Neuronal stem cell (in vitro differentiated cells): Measurements from ENCODE around the gene TMEM127.

Experiments
- DNase-seq: peaks from one replicate; pipeline ENCODE4 v3.0.0-alpha.2; 2013; ENCODE audit warnings: low spot score
- H2AFZ ChIP-seq: one replicate; pipeline ENCODE4 v1.6.1; 2013; ENCODE audit warnings: mild to moderate bottlenecking, low read length, inconsistent platforms
- H2AK5ac ChIP-seq: 2 replicates; pipeline ENCODE4 v1.6.1; 2013; ENCODE audit warnings: low read depth, mild to moderate bottlenecking, inconsistent platforms, low read length, moderate library complexity, mixed read lengths
- H2BK120ac ChIP-seq: 2 replicates; pipeline ENCODE4 v1.6.1; 2013; ENCODE audit warnings: low read depth, mild to moderate bottlenecking, inconsistent platforms, low read length, moderate library complexity, mixed read lengths
- H2BK12ac ChIP-seq: one replicate; pipeline ENCODE4 v1.6.1; 2013; ENCODE audit warnings: low read length, inconsistent platforms
- H2BK15ac ChIP-seq: 2 replicates; pipeline ENCODE4 v1.6.1; 2013; ENCODE audit warnings: mild to moderate bottlenecking, low read length, inconsistent platforms, mixed read lengths
- H2BK5ac ChIP-seq: one replicate; pipeline ENCODE4 v1.6.1; 2013; ENCODE audit warnings: inconsistent platforms, mild to moderate bottlenecking, low read length, moderate library complexity
- H3K14ac ChIP-seq: one replicate; pipeline ENCODE4 v1.6.1; 2013; ENCODE audit warnings: low read length, inconsistent platforms
- H3K18ac ChIP-seq: 2 replicates; pipeline ENCODE4 v1.6.1; 2013; ENCODE audit warnings: low read length, inconsistent platforms
- H3K23ac ChIP-seq: 2 replicates; pipeline ENCODE4 v1.6.1; 2013; ENCODE audit warnings: low read depth, mild to moderate bottlenecking, mixed read lengths, low read length, inconsistent platforms; ENCODE audit not compliant: poor library complexity
- H3K27ac ChIP-seq: replicated peaks from 3 replicates; pipeline ENCODE4 v1.5.1; 2013; ENCODE audit warnings: low read length, inconsistent platforms
- H3K27me3 ChIP-seq, 3 experiments: 2 replicates each; pipeline ENCODE4 v1.6.1; 2013; ENCODE audit warnings: low read length in 3 of 3, mild to moderate bottlenecking in 2 of 3, inconsistent platforms in 1 of 3, low read depth in 1 of 3, mixed read lengths in 1 of 3, moderate library complexity in 1 of 3; ENCODE audit not compliant: control insufficient read depth in 3 of 3, insufficient read depth in 3 of 3
- H3K36me3 ChIP-seq, 2 donors: replicated peaks in 1 of 2; 2 replicates each; pipeline ENCODE4 v1.6.1; 2013; ENCODE audit warnings: low read length in 2 of 2; ENCODE audit not compliant: control insufficient read depth in 2 of 2, insufficient read depth in 2 of 2
- H3K4ac ChIP-seq: 2 replicates; pipeline ENCODE4 v1.6.1; 2013; ENCODE audit warnings: inconsistent platforms, mild to moderate bottlenecking, low read length, moderate library complexity
- H3K4me1 ChIP-seq, 2 donors: 1 replicate in 1 of 2; 2 replicates in 1 of 2; pipeline ENCODE4 v1.6.1; 2013; ENCODE audit warnings: low read length in 2 of 2, low read depth in 1 of 2; ENCODE audit not compliant: control insufficient read depth in 2 of 2, insufficient read depth in 1 of 2
- H3K4me2 ChIP-seq: one replicate; pipeline ENCODE4 v1.6.1; 2013; ENCODE audit warnings: mild to moderate bottlenecking, low read length, inconsistent platforms; ENCODE audit not compliant: insufficient read depth, poor library complexity, severe bottlenecking
- H3K4me3 ChIP-seq, 2 donors: 2 replicates each; pipeline ENCODE4 v1.5.1; 2013; ENCODE audit warnings: low read length in 2 of 2, mild to moderate bottlenecking in 2 of 2, inconsistent platforms in 1 of 2, moderate library complexity in 1 of 2
- H3K79me1 ChIP-seq: one replicate; pipeline ENCODE4 v1.6.1; 2013; ENCODE audit warnings: low read depth, mild to moderate bottlenecking, inconsistent platforms, low read length, moderate library complexity
- H3K9ac ChIP-seq: one replicate; pipeline ENCODE4 v1.6.1; 2013; ENCODE audit warnings: mild to moderate bottlenecking, low read depth, low read length, inconsistent platforms; ENCODE audit not compliant: poor library complexity
- H3K9me3 ChIP-seq, 2 donors: replicated peaks in 1 of 2; 2 replicates each; pipeline versions ENCODE3 to v1.6.1; 2013; ENCODE audit warnings: low read length in 2 of 2, mild to moderate bottlenecking in 2 of 2, inconsistent platforms in 1 of 2, low read depth in 1 of 2, mixed read lengths in 1 of 2, moderate library complexity in 1 of 2; ENCODE audit not compliant: control insufficient read depth in 2 of 2, insufficient read depth in 1 of 2
- H4K8ac ChIP-seq: one replicate; pipeline ENCODE4 v1.6.1; 2013; ENCODE audit warnings: low read depth, mild to moderate bottlenecking, inconsistent platforms, low read length, moderate library complexity
- H4K91ac ChIP-seq: one replicate; pipeline ENCODE4 v1.6.1; 2013; ENCODE audit warnings: low read length, low read depth, mild to moderate bottlenecking, inconsistent platforms; ENCODE audit not compliant: poor library complexity
- WGBS, 2 donors: extraction: QIAGEN DNeasy Blood & Tissue Kit; methylation state at CpG; one replicate each; pipeline ENCODE4 v1.1.7; 2013; ENCODE audit warnings: missing lambda C conversion rate in 2 of 2, mixed read lengths in 1 of 2; ENCODE audit not compliant: insufficient read length in 2 of 2, insufficient replicate concordance in 1 of 2; ENCODE audit errors: extremely low coverage in 2 of 2; 5-methylcytosine and 5-hydroxymethylcytosine counted together

Gene TMEM127

GRCh38 chr2:96262306-96262705, 3.5 kb downstream of the TMEM127 start:
- H3K9ac ChIP-seq, result no peak overlapping the region
- no peaks in the 10 kb centered on the region for H3K9me3 ChIP-seq
- H2BK15ac ChIP-seq, result no peak overlapping the region
- no peak overlapping the region for H2BK5ac ChIP-seq
- H2BK120ac ChIP-seq, result no peak overlapping the region
- H3K14ac ChIP-seq, result no peak overlapping the region
- H3K4me3 ChIP-seq, result no peak overlapping the region
- H3K27me3 ChIP-seq, result no peaks in the 10 kb centered on the region
- H3K36me3 ChIP-seq, result peaks cover 2 to 52% of the 10 kb centered on the region in 2 donors
- no peak overlapping the region for H3K18ac ChIP-seq
- H3K4me1 ChIP-seq, result peaks cover 3 to 19% of the 10 kb centered on the region in 2 donors
- no peak overlapping the region for H4K8ac ChIP-seq
- WGBS, 2 donors, result no CpG with 5 or more reads among the region's 2 CpGs
- H3K27ac ChIP-seq, result no peak overlapping the region
- H2AFZ ChIP-seq, result no peak overlapping the region
- no peak overlapping the region for H2BK12ac ChIP-seq
- H3K79me1 ChIP-seq, result peaks cover 8% of the 10 kb centered on the region
- H3K4me2 ChIP-seq, result no peak overlapping the region
- H3K23ac ChIP-seq, result no peak overlapping the region
- DNase-seq, result no peak
- no peak overlapping the region for H3K4ac ChIP-seq
- no peak overlapping the region for H4K91ac ChIP-seq
- H2AK5ac ChIP-seq, result no peak overlapping the region

- no peak overlapping the region for H3K4ac ChIP-seq
- no peak overlapping the region for H3K9ac ChIP-seq
- H3K4me3 ChIP-seq, result no peak overlapping the region
- peaks cover 2 to 54% of the 10 kb centered on the region in 2 donors for H3K36me3 ChIP-seq
- no peak overlapping the region for H3K23ac ChIP-seq
- H4K91ac ChIP-seq, result no peak overlapping the region
- H2BK15ac ChIP-seq, result no peak overlapping the region
- H3K4me1 ChIP-seq, result peaks cover 0 to 13% of the 10 kb centered on the region in 2 donors
- no peaks in the 10 kb centered on the region for H3K9me3 ChIP-seq
- no peak for DNase-seq
- no peak overlapping the region for H3K18ac ChIP-seq
- H2BK5ac ChIP-seq, result no peak overlapping the region
- no peak overlapping the region for H4K8ac ChIP-seq
- no peak overlapping the region for H2BK120ac ChIP-seq
- H3K27me3 ChIP-seq, result no peaks in the 10 kb centered on the region
- no peak overlapping the region for H3K14ac ChIP-seq
- H3K27ac ChIP-seq, result no peak overlapping the region
- H2AK5ac ChIP-seq, result no peak overlapping the region
- WGBS, 2 donors, result no CpG with 5 or more reads among the region's 6 CpGs
- no peak overlapping the region for H2AFZ ChIP-seq
- H3K79me1 ChIP-seq, result peaks cover 7% of the 10 kb centered on the region
- no peak overlapping the region for H3K4me2 ChIP-seq
- H2BK12ac ChIP-seq, result no peak overlapping the region
These were observed 4.3 kb downstream of the TMEM127 start for GRCh38 chr2:96261328-96262003.

DNA sequence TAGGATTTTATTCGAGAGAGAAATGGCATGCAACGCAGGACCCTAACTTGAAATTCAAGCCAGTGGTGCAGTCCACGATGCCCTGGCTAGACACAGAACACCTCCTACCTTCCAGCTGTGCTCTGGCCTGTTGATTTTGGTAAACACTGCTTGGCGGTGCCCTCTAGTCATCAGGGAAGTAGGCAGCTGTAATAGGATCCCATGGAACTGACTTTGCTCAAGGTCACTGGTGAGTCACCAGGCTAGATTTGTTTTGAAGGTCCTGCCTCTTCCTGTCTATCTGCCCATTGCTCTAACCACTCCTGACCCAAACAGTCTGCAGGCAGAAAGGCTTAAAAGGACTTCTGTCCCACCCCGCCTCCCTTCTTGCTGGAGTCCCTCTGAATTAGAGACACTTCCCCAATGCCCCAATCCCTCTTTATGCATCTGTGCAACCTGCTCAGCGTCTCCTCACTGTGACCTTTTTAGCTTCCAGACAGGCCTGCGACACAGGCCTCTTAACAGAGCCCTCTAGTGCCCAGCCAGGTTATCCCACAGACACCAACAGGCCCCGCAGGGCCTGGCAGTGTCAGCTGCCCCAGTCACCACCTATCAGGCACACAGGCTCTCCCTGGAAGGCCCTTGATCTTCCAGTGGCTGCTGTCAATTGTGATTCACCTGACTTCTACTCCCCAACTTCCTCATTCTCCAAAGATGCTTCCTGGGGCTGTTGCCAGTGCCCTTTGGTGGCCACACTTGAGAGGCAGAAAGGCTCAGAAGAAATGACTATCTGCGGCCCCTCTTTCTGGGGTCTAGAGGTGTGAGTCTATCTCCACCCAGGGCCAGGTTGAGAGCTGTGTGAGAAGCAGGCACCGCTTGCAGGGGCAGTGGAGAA, 5.2 kb downstream of the TMEM127 start:
- Histone ChIP-seq H3K18ac (no peak overlapping the region), H3K23ac (no peak overlapping the region), H2BK5ac (peak overlapping the region; percentile 6), H3K27me3 (no peaks in the 10 kb centered on the region), H3K4me1 (peaks cover 0 to 13% of the 10 kb centered on the region in 2 donors), H3K79me1 (peaks cover 4% of the 10 kb centered on the region), H2BK120ac (no peak overlapping the region), H2BK15ac (no peak overlapping the region), H3K9me3 (no peaks in the 10 kb centered on the region), H3K4me2 (no peak overlapping the region), H3K9ac (no peak overlapping the region), H3K36me3 (peaks cover 2 to 59% of the 10 kb centered on the region in 2 donors), H3K4ac (no peak overlapping the region), H2BK12ac (no peak overlapping the region), H3K27ac (no peak overlapping the region), H3K4me3 (no peak overlapping the region), H2AK5ac (no peak overlapping the region), H3K14ac (no peak overlapping the region), H2AFZ (no peak overlapping the region), H4K8ac (no peak overlapping the region), H4K91ac (no peak overlapping the region)
- DNase-seq, result no peak
- WGBS, 2 donors, result no CpG with 5 or more reads among the region's 10 CpGs

GRCh38 chr2:96259497-96259921, 6.3 kb downstream of the TMEM127 start:
- no peak overlapping the region for H3K4me2 ChIP-seq
- no peak overlapping the region for H3K9ac ChIP-seq
- H2BK120ac ChIP-seq, result no peak overlapping the region
- H2AK5ac ChIP-seq, result no peak overlapping the region
- H2BK12ac ChIP-seq, result no peak overlapping the region
- H2BK15ac ChIP-seq, result no peak overlapping the region
- H3K36me3 ChIP-seq, result peaks cover 6 to 70% of the 10 kb centered on the region in 2 donors
- no peak overlapping the region for H3K4ac ChIP-seq
- no peak overlapping the region for H4K8ac ChIP-seq
- no peak overlapping the region for H3K4me3 ChIP-seq
- no peak overlapping the region for H3K18ac ChIP-seq
- no peaks in the 10 kb centered on the region for H3K9me3 ChIP-seq
- no peaks in the 10 kb centered on the region for H3K27me3 ChIP-seq
- H4K91ac ChIP-seq, result no peak overlapping the region
- H3K79me1 ChIP-seq, result peaks cover 6% of the 10 kb centered on the region
- no CpG with 5 or more reads among the region's 5 CpGs for WGBS, 2 donors
- no peak overlapping the region for H2AFZ ChIP-seq
- no peak overlapping the region for H3K27ac ChIP-seq
- no peak for DNase-seq
- H3K14ac ChIP-seq, result no peak overlapping the region
- H3K23ac ChIP-seq, result no peak overlapping the region
- no peak overlapping the region for H2BK5ac ChIP-seq
- peaks cover 0 to 8% of the 10 kb centered on the region in 2 donors for H3K4me1 ChIP-seq
